Dedifferentiated amniotic fluid mesenchymal stem cell (primary cell): ENCODE measurements around the gene XPO6.
"Not testable (repeated sequence)": the region's sequence is repeated elsewhere in the genome, so short reads cannot be mapped to it uniquely, and the experiment has no call there.

Source experiments
- DNase-seq: peaks from one replicate; pipeline ENCODE4 v3.0.0-alpha.2; 2016; ENCODE audit errors: extremely low spot score

The XPO6 gene, protein sequence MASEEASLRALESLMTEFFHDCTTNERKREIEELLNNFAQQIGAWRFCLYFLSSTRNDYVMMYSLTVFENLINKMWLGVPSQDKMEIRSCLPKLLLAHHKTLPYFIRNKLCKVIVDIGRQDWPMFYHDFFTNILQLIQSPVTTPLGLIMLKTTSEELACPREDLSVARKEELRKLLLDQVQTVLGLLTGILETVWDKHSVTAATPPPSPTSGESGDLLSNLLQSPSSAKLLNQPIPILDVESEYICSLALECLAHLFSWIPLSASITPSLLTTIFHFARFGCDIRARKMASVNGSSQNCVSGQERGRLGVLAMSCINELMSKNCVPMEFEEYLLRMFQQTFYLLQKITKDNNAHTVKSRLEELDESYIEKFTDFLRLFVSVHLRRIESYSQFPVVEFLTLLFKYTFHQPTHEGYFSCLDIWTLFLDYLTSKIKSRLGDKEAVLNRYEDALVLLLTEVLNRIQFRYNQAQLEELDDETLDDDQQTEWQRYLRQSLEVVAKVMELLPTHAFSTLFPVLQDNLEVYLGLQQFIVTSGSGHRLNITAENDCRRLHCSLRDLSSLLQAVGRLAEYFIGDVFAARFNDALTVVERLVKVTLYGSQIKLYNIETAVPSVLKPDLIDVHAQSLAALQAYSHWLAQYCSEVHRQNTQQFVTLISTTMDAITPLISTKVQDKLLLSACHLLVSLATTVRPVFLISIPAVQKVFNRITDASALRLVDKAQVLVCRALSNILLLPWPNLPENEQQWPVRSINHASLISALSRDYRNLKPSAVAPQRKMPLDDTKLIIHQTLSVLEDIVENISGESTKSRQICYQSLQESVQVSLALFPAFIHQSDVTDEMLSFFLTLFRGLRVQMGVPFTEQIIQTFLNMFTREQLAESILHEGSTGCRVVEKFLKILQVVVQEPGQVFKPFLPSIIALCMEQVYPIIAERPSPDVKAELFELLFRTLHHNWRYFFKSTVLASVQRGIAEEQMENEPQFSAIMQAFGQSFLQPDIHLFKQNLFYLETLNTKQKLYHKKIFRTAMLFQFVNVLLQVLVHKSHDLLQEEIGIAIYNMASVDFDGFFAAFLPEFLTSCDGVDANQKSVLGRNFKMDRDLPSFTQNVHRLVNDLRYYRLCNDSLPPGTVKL

DNA sequence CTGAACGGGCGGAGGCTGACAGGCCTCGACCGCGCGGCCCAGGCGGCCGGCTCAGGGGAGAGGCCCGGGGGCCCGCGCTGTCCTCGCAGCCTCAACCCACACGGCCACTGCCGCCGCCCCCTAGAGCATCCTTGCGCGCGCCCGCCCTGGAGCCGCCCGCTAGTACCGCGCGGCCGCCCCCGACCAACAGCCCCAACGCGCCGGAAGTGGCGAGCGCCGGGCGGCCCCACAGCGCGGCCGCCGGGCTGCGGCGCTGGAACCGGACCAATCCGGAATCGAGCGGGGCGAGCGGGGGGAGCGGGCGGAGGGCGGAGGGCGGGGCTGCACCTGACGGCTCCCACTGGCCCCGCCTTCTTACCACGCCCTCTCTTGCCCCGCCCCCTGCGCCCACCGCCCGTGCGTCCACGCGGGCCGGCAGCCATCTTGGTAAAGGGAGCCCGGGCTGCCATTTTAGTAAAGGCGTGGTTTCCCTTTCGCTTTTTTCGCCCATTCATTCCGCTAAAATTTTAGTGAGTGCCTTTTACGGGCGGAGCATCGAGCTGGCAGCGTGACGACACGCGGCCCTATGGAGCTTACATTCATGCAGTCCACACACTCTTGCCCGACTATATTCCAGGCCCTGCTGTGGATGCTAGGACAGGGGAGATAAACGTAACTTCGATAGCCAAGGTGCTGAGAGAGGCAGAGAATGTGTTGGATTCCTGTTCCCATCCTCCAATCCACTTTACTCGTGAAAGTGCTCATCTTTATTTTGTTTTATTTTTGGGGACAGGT is at the start of gene XPO6:
TSS of gene XPO6 (minus strand) at position 208 of the 774 bp plus-strand sequence. CDS start 597 bp downstream, outside the sequence.
- DNase-seq = peak; percentile 90

DNA sequence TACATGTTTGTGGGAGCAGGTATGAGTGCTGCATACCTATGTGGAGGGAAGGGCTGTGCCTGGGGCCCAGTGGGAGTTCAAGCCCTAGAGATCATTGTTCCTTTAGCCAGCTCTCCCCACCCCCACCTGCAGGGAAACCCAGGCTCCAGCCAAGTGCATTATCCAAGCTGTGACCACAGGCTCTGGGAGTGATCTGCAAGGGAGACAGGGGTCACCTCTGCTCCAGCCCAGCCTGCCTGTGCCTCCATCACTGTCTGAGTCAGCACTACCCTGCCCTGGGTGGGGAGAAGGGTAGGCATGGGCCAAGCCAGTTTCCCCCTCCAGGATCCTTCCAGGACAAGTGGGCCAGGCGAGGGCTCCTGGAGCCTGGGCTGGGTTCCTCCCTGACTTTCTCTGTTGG is 48.4 kb upstream of the XPO6 start:
- no peak for DNase-seq

DNA sequence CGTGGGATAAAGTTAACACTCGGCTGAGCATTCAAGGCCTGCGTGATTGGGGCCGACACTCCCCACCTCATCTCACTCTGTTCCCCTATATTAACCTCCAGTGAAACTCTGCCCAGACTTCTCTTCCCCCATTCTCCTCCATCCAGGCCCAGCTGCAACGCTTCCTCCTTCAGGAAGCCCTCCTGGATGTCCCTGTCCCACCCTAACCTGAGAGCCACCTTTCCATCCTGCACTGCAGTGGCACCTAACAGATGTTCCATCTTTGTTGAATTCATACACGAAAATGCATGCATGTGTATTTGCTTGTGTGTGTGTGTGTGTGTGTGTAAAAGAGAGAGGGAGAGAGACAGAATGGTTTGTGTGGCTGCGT is 48.0 kb upstream of the XPO6 start:
- no peak for DNase-seq

DNA sequence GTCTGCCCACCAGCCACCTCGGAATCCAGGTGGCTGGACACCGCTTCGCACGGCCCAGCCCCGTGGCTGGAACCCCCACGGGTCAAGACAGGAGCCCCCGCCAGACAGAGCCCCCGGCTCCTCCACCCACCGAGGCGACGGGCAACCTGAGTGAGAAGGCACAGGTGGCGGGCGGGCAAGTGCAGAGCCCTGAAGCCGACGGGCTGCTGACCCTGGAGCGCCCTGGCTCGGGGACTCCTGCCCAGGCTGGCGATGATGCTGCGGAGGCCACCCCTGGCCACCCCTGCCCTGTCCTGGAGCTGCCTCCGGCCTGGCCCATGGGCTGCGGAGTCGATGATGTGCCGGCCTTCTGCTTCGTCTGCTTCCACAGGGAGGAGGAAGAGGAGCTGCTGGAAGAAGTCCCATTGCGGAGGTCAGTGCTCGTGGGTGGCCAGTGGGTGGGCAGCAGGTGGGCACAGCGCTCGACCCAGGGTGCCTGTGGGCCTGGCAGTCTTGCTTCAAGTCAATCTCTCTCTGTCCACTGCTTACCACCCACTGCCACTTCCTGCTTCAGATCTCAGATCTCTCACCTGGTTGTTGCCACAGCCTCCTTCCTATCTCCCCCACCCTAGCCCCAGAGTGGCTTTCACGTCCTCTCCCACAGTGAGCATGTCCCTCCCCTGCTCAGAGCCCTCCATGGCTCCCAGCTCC is 47.5 kb upstream of the XPO6 start:
- no peak for DNase-seq

DNA sequence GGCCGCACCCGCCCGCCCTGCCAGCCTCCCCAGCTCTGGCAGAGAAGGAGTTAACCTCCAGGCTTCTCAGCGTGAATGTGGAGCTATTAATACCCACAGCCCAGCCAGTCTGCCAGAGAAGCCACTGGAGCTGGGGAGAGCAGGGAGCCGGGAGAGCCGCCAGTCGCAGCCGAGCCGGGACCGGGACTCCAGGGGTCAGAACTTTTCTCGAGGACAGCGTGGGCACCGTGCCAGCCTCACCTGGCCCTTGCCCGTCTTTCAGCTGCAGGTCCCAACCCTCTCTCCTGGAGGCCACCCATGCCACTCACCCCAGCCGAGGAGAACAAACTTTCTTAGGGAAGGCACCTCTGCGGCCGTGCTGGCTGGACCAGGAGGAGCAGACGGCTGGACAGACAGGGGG is 46.8 kb upstream of the XPO6 start:
- DNase-seq = no peak

DNA sequence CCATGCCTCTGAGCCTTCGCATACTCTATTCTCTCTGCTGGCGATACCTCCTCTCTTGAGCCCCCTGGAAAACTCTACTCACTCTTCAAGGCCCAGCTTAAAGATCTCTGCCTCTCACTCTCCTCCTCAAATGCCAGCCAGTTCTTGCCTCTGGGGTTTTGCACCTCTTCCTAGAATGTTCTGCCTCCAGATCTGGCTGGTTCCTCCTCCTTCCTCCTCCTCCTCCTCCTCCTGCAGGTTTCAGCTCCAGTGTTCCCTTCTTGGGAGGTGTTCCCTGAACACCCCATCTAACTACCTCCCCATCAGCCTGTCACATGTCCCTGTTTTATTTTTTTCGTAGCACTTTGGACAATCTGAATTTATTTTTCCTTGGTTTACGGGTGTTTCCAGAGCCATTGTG is 45.5 kb upstream of the XPO6 start:
- DNase-seq = no peak

DNA sequence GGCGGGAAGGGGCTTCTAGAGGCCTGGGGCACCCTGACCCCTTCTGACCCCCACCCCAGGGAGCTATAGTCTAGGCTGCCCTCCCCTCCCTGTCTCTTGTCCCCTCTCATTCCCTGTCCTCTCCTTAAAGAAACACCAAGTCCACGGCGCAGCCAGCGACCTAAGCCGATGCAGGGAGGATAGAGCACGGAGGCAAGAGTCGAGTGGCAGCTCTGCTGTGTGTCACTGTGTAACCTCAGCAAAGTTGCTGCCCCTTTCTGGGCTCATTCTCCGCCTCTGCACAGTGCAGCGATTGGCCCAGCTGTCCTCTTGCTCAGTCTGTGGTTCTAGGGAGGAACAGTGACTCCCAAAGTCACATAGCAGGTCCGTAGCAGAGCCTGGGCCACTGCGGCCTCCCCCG is 44.1 kb upstream of the XPO6 start:
- DNase-seq = no peak

DNA sequence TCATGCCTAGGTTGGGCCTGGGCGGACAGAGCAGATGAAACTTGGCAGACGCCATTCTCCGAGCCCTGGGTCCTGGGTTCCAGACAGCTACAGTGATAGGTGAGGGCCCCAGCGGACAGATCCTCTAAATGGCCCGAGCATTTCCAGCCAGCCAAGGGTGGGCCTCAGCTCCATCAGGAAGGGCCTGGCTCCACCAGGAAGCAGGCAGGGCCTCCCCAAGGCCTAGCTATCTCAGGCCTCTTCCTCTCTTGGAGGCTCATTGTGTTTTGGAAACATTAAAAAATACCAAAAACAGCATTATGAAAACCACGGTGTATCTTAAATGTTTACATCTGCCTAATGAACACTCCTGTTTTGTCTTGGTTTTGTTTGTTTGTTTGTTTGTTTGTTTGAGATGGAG is 42.4 kb upstream of the XPO6 start:
- DNase-seq = no peak

DNA sequence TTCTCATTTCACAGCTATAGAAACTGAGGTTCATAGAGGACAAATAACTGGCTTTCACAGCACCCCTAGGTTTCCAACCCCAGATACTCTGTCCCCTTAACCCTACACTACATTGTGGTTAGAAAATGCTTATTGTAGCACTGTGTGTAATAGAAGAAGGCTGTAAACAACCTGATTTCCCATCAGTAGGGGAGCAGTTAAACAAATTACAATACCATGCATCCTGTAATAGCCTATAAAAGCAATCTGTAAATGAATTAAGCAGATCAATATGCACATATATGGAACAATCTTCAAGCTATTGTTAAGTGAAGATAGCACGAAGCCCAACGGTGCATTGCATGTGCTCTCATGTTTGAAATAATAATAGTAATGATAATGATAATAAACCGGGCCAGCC is 39.2 kb upstream of the XPO6 start:
- no peak for DNase-seq

DNA sequence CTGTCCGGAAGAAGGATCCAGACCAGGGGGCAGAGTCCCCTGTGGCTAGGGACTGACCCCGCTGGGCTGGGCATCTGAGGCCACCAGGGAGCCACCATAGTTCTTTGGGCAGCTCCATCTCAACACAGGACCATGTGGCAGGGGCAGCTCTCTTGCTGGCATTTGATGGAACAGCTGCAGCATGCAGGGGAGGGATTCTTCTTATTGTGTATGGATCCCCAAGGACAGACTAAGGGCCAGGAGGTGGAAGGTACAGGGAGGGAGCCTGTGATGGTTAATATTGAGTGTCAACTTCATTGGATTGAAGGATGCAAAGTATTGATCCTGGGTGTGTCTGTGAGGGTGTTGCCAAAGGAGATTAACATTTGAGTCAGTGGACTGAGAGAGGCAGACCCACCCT is 37.7 kb upstream of the XPO6 start:
- DNase-seq = not testable (repeated sequence)

DNA sequence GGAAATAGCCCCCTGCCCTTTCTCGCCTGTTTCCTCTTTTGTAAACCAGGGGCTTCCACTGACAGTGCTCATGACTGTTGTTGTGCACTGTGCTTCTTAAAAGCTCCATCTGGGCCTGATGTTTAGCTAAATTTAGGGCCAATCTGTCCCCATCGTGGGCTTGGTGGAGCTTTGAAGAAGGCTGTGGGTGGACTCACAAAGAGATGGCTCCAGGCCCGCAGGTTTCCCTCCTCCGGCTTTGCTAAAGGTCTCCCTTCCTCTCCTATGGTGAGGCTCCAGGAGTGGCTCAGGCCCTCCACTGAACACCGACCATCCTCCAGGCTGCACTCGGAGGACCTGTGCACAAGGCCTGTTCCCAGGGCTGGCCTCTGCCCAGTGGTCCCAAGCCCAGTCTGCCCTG is 30.2 kb upstream of the XPO6 start:
- no peak for DNase-seq

DNA sequence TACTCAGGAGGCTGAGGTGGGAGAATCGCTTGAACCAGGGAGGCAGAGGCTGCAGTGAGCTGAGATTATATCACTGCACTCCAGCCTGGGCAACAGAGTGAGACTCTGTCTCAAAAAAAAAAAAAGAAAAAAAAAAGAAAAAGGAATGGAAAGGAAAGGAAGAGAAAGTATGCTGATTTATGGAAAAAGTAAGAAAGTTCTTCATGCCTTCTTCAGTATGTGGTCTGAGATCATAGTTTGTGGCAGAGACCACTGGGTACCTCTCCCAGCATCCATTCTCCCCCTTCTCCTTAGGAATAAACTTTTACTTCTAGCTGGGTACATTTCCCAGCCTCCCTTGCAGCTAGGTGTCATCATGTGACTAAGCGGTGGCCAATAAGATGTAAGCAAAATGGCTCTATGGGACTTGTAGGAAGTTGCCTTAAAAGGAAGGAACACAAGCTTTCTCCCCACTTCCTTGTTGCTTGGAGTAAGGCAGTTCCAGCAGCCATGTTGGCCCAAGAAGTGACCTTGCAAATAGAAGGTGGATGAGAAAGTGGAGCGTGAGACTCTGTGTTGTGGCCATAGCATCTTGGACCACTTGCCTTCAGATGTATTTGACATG is 26.1 kb upstream of the XPO6 start:
- DNase-seq = no peak

DNA sequence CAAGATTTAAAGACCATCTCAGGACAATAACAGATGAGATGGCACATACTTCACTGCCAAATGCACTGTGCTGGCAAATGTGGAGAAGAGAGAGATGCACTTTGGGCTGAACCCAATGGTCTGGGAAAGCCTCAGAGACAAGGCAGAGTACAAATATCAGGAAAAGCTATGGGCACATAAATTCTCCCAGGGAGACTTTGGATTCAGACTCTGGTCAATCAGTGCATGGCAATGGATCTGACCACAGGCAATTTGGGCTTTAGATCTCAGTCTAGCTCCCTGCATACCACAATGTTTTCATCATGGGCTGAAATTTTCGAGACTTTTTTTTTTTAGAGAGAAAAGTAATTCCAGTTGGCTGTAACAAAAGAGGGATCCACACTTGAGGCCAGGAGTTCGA is 20.0 kb upstream of the XPO6 start:
- DNase-seq = no peak

DNA sequence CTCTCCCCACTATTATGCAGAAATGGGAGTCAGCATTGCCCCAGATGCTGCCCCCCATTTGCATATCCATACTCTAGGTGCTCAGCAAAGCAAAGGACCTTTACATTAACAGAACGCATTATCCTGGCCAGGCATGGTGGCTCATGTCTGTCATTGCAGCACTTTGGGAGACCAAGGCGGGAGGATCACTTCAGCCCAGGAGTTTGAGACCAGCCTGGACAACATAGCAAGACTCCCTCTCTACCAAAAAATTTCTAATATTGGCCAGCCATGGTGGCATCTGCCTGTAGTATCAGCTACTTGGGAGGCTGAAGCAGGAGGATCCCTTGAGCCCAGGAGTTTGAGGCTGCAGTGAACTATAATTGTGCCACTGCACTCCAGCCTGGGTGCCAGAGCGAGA is 12.1 kb upstream of the XPO6 start:
- DNase-seq = not testable (repeated sequence)

DNA sequence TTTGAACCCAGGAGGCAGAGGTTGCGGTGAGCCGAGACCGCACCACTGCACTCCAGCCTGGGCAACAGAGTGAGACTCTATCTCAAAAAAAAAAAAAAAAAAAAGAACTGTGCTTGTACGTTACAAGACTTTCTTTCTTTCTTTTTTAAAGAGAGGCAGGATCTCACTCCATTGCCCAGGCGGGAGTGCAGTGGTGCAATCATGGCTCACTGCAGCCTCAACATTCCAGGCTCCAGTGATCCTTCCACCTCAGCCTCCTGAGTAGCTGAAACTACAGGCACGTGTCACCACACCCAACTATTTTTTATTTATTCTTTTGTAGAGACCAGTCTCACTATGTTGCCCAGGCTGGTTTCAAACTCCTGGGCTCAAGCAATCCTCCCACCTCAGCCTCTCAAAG is 8.0 kb upstream of the XPO6 start:
- DNase-seq = not testable (repeated sequence)

DNA sequence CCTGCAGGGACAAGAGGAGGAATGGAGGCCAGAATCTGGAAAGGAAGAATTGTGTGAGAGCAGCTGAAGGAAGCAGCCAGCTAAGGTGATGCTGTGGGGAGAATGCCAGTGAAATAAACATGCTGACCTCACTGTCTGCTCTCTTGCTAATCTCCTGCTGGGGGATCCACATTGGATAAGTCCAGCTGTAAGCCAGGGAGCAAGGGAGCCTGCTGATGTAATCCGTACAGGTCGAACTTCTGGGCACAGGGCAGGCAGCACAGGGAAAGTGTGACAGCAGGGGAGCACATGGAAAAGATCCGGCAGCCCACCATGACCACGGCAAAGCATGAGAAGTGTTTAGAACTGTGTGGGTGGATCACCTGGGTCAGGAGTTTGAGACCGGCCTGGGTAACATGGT is 7.5 kb upstream of the XPO6 start:
- DNase-seq = no peak

DNA sequence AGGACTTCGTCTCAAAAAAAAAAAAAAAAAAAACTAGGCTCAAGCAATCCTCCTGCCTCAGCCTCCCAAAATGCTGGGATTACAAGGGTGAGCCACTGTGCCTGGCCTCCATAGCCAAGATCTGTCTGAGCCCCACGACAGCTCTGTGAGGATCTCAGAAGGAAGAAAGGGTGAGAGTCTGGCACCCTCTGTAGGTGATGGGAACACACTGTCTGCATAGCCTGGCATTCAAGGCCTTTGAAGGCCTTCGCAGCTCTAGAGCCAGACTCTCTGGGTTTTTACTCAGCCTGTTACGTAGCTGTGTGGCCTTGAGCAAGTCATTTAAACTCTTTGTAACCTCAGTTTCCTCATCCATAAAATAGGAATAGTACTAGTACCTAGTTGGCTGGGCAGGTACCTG is 6.3 kb upstream of the XPO6 start:
- DNase-seq = no peak

DNA sequence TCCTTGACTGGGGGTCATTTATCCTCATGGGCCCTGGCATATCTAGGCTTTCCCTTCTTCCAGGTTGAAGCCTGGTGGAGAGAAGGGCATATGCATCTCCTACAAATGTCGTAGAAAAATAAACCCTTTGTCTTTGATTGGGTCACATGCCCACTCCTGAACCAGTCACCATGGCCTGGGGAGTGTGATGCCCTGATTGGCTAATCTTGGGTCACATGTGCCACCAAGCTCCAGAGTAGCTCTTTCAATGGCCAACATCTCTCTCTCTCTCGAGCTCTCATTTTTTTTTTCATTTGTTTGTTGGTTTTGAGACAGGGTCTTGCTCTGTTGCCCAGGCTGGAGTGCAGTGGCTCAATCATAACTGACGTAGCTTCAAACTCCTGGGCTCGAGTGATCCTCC is 5.6 kb upstream of the XPO6 start:
- no peak for DNase-seq

DNA sequence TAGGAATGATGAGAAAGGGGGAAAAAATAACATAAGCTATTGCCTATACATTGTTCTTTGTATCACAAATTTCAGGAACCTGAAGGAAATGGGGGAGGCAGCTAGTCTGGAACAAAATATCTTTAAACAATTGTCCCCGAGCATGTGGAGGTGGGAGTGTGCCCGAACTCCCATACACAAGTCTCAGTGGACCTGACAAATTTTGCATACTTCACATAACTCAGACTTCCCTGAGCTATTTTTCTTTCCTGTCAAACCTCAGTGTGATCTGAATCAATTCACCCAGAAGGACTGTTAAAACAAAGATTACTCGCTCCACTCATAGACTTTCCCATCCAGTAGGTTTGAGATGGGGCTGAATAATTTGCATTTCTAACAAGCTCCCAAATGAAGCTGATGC is 1.6 kb upstream of the XPO6 start:
- no peak for DNase-seq

DNA sequence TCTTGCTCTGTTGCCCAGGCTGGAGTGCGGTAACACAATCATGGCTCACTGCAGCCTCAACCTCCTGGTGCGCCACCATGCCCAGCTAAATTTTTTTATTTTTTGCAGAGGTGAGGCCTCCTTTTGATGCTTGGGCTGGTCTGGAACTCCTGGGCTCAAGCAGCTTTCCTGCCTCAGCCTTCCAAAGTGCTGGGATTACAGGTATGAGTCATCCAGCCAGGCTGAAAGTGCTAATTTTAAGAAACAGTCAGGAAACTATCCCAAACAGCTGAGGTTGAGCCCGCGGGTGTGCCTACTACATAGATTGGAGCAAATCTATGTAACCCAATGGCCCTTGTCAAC is 738 bp upstream of the XPO6 start:
- no peak for DNase-seq
